Hematopoietic multipotent progenitor cell treated with erythropoietin and hydrocortisone succinate and interleukin-3 and kit ligand, for 8 days (in vitro differentiated cells): ENCODE data around the gene NUDT8.
A peak's percentile ranks its signal among the peaks of the same experiment; 100 is the strongest.
"Not testable (repeated sequence)": the region's sequence is repeated elsewhere in the genome, so short reads cannot be mapped to it uniquely, and the experiment has no call there.

ENCODE experiments used
- DNase-seq: peaks from one replicate; pipeline ENCODE4 v3.0.0-alpha.2; 2015

The NUDT8 gene

GRCh38 chr11:67627441-67627811 lies 2.3 kb downstream of the NUDT8 start:
- no peak for DNase-seq

- DNase-seq: no peak
Measured at GRCh38 chr11:67626970-67627369, 2.8 kb downstream of the NUDT8 start.

GRCh38 chr11:67626131-67626833 lies 3.5 kb downstream of the NUDT8 start:
- DNase-seq: not testable (repeated sequence)

GRCh38 chr11:67623795-67624194 lies 5.9 kb downstream of the NUDT8 start:
- DNase-seq: not testable (repeated sequence)

GRCh38 chr11:67622905-67623304 lies 6.8 kb downstream of the NUDT8 start:
- not testable (repeated sequence) for DNase-seq

- DNase-seq: not testable (repeated sequence)
Measured at GRCh38 chr11:67621928-67622327, 7.8 kb downstream of the NUDT8 start.

GRCh38 chr11:67620621-67621020 lies 9.1 kb downstream of the NUDT8 start:
- DNase-seq: not testable (repeated sequence)

GRCh38 chr11:67619683-67620618 lies 9.8 kb downstream of the NUDT8 start:
- not testable (repeated sequence) for DNase-seq

GRCh38 chr11:67618901-67619659 lies 10.7 kb downstream of the NUDT8 start:
- not testable (repeated sequence) for DNase-seq

- DNase-seq: no peak
Measured at GRCh38 chr11:67617243-67617953, 12.3 kb downstream of the NUDT8 start.

- no peak for DNase-seq
Measured at GRCh38 chr11:67616431-67617242, 13.1 kb downstream of the NUDT8 start.

GRCh38 chr11:67615728-67616430 lies 13.9 kb downstream of the NUDT8 start:
- no peak for DNase-seq

- peak; percentile 56 for DNase-seq
Measured at GRCh38 chr11:67614730-67615714, 14.7 kb downstream of the NUDT8 start.

- peak; percentile 60 for DNase-seq
Measured at GRCh38 chr11:67613960-67614715, 15.6 kb downstream of the NUDT8 start.

- DNase-seq: no peak
Measured at GRCh38 chr11:67613313-67613959, 16.3 kb downstream of the NUDT8 start.

- no peak for DNase-seq
Measured at GRCh38 chr11:67612751-67613150, 17.0 kb downstream of the NUDT8 start.

- no peak for DNase-seq
Measured at GRCh38 chr11:67611704-67612587, 17.8 kb downstream of the NUDT8 start.
